NCI-H1092 (cell line): Measurements from ENCODE around the gene ENTR1.

ENCODE experiments used
- DNase-seq: peaks from one replicate; lab custom pipeline; 2025; lab: John Stamatoyannopoulos, UW

Gene ENTR1

DNA sequence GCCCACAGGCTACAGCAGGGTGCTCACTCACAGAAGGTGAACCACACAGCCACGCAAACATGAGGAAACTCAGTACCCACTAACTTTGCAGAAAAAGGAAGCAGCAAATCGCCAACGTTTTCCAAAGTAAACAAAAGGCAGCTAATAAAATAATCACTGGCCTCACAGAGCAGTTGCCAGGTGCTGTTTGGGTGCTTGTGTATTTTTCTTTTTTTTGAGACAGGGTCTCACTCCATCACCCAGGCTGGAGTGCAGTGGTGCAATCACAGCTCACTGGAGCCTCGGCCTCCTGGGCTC lies 14.2 kb downstream of the ENTR1 start:
- no peak for DNase-seq

DNA sequence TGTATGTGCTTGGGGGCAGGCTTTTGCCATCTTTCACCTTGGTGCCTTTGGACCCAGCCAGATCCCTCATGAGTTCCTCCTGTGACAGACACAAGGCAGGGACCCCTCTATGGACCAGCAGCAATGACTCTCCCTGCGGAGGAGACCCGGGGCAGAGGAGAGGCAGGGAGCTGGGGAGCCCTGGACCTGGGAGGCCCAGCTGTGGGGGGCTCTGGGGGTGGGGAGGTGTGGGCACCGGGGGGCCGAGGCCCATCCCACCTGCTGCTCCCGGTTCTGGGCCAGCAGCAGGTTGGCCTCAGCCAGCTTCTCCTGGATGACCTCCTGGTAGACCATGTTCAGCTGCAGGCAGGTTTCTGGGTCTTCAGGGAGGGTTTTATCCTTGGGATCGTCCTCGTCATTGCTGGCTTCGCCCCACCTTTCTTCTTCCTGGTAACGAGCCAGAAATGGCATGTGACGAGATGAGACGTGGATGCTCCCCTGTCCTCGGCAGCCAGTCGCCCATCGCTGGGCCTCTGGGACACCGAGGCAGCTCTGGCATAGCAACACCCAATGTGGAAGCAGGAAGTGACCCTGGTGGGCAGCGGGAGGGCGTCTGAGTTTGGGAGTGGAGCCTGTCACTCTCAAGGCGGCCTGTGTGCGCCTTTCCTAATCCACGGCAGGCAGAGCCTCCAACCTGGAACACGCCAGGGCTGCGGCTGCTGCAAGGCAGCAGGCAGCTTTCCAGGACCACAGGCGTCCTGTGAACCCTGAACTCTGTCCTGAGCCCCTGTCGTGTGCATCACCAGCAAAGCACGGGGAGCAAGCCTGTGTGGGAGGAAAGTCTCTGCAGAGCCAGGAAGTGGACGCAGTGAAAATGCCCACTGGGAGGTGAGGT lies 14.8 kb downstream of the ENTR1 start:
- DNase-seq, result no peak

DNA sequence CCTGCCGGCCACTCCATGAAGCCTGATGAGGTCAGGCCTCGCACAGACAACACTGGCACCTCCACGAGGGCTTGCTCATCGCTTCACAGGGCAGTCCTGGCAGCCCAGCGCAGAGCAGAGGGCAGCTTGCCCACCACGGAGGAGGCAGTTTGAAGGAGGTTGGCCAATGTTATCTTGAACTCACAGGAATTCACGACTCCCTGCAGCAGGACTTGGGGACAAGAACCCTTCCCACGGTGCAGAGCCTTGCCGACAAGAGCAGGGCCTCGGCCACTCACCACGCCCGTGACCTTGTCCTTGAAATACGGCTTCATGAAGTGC lies 15.4 kb downstream of the ENTR1 start:
- no peak for DNase-seq

DNA sequence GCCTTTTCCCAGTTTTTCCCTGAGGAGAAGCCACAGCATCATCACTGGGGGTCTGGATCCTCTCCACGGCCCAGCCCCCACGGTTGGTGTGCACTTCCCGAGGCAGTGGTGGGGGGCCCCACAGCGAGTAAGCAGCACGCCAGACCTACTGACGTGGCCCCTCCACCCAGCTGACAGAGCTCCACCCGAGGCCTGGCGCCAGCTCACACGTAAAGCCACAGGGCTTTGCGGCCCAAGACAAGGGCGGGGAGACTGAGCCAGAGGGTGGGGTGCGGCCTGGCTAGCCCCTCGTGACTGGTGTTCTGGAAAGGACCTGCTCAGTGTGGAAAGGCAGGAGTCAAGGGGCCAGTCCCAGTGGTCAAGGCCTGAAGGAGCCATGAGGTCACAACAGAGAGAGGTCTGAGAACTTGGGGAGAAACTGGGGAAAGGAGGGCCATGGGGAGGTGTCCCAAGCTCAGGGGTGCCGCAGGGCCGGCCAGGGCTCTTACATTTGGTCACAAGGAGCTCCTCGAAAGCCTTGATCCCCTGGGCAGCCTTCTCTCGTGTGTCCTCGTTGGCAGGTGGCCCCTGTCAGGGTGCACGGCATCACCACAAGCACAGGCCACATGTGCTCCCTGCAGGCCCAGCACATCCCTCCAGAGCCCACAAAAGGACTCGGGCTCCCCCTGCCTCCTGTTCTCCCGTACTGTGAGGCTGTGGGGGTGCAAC lies 15.9 kb downstream of the ENTR1 start:
- DNase-seq, result no peak

DNA sequence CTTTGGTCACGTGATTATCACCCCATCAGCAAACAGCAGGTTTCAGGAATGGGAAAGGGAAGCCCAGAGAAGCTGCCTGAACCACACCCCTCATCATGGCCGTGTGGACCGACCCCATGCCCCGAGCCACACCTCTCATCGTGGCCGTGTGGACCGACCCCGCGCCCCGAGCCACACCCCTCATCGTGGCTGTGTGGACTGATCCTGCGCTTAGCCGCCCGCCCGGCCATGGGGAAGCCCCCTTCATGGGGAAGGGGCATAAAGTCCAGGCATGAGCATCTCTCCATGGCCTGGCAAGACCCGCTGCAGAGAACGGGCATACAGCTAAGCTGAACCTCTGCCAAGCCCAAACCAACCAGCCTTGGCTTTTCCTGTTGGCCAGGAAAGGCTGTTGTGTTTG lies 16.9 kb downstream of the ENTR1 start:
- no peak for DNase-seq

- no peak for DNase-seq
Observed at GRCh38 chr9:136392538-136393449, 17.6 kb downstream of the ENTR1 start.

DNA sequence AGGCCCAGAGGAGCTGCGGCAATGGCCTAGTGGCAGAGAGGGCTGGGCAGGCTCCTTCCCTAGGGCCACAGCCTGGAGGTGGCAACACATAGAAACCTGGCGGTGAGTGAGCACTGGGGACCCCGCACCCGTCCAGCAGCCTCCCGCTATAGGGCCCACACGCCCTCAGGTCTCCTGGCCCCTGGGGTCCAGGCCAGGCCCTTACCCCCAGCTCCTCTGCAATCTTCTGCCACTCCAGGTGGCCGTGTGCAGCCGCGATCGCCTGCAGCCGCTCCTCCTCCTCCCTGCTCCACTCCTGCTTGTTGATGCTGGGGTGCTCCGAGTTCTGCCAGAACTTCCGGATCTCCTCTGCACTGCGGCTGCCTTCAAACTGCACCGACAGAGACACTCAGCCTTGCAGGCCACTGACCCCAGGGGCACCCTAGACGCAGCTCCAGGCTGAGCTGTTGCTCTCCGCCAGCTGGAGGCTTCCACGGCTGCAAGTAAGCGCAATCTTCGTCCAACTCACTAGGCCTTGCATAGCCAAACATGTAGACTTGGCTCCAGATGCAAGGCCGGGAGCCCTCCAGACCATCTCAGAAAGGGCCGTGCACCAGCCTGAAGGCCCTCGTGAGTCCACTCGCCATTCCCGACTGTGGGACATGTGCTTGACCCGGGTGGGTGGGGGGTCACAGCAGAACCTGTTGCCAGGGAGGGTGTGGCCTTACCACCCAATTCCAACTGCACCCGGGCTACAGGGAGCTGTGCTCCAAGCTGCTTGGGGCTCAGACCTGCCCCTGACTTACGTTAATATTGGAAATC lies 18.5 kb downstream of the ENTR1 start:
- no peak for DNase-seq

GRCh38 chr9:136389396-136389795 lies 21.0 kb downstream of the ENTR1 start:
- no peak for DNase-seq

DNA sequence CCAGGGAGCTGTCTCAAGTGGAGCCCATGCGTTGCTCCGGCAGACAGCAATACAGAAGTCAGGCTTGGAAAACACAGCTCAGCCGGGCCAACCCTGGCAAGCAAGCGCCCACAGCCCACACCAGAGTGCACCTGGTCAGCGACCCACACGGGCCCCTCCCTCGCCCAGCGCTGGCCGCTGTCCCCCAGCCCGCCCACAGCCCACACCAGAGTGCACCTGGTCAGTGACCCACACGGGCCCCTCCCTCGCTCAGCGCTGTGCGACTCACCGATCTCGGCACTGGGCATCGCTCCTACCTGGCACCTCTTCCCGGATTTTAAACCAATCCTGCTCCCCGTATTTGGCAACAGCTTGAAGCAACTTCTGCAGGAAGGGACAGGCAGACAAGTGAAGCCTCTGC lies 23.2 kb downstream of the ENTR1 start:
- DNase-seq, result no peak

GRCh38 chr9:136386018-136386417 lies 24.4 kb downstream of the ENTR1 start:
- DNase-seq, result no peak

GRCh38 chr9:136385015-136385414 lies 25.4 kb downstream of the ENTR1 start:
- DNase-seq, result no peak

- no peak for DNase-seq
Observed at GRCh38 chr9:136383436-136383835, 27.0 kb downstream of the ENTR1 start.

- no peak for DNase-seq
Observed at GRCh38 chr9:136381966-136382513, 28.4 kb downstream of the ENTR1 start.

DNA sequence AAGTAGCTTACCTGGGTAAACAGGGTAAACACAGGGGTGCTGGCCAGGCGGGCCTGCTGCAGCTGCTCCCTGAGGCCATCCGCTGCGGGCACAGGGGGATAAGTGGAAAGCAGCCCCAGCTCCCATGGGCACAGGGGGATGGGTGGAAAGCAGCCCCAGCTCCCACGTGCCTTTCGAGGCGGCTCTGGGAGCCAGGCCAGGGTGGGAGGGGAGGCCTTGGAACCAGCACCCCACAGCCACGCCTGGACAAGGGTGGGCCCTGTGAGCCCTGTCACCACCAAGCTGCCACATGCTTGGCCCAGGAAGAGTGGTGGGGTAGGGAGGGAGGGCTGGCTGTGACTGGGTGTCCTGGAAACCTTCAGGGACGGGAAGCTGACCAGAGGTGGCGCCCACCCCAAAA lies 29.1 kb downstream of the ENTR1 start:
- no peak for DNase-seq

- no peak for DNase-seq
Observed at GRCh38 chr9:136380381-136380780, 30.0 kb downstream of the ENTR1 start.

DNA sequence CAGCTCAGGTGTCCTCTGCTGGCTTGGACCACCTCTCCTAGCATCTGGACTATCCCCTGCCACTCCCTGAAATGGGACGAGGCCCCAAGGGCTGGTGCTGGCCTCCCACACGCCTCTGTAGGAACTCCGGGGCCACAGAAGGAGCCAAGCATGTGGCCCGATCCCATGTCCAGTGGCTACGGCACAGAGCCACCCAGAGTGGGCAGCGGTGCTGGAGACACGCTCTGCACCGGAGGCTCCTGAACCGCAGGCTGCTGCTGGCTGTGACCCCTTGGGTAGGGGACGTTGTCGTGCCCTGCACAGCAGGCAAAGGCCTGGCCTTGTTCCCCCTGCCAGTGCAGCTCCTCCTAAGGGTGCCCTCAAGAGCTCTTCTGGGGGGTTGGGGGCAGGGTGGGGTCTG lies 30.5 kb downstream of the ENTR1 start:
- DNase-seq, result no peak

- DNase-seq, result no peak
Observed at GRCh38 chr9:136379401-136379800, 31.0 kb downstream of the ENTR1 start.

DNA sequence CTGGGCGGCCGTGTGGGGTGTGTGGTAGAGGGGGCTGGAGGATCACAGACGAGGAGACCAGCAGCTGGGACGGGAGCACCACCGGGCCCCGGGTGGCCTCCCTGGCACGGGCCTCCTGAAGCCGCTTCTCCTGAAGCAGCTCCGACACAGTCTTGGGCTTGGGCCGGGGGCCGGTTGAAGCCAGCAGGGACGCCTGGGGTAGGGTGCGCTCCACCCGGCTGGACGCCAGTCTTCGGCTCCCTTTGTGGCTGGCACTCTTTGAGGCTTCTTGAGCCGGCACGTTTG lies 31.5 kb downstream of the ENTR1 start:
- DNase-seq, result no peak

DNA sequence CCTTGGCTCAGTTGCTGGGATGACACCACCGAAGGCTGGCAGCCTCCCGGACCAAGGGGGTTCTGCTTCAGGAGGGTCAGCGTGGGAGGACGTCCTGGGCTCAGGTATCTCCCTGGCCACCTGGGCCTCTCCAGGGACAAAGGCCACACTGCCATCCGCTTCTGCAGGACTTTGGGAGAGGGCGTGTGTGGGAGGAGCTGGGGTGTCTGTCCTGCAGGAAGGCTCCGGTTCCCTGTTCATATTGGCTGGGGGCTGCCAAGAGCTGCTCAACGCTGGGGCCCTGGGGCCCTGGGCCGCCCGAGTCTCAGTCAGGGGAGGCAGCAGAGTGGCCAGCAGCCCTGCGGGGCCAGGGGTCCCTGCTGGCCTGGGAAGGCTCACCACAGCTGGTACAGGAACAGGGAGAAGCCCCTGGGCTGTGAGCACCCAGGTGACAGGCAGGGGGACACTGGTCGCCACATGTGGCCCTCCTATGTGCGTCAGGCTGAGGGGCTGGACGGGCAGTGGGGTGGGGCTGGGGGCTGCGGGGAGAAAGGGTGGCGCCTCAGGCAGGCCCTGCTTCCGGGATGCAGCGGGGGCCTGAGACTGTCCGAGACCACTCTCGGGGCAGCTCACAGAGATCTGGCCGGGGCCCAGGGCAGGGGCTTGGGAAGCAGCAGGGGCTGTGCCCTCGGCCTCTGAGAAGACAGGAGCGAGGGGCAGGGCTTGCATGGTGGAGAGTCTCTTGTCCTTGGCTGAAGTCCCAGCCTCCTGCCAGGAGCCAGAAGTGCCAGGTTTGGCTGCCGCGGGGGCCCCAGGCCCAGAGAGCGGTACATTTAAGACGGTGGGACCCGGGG lies 32.0 kb downstream of the ENTR1 start:
- no peak for DNase-seq

DNA sequence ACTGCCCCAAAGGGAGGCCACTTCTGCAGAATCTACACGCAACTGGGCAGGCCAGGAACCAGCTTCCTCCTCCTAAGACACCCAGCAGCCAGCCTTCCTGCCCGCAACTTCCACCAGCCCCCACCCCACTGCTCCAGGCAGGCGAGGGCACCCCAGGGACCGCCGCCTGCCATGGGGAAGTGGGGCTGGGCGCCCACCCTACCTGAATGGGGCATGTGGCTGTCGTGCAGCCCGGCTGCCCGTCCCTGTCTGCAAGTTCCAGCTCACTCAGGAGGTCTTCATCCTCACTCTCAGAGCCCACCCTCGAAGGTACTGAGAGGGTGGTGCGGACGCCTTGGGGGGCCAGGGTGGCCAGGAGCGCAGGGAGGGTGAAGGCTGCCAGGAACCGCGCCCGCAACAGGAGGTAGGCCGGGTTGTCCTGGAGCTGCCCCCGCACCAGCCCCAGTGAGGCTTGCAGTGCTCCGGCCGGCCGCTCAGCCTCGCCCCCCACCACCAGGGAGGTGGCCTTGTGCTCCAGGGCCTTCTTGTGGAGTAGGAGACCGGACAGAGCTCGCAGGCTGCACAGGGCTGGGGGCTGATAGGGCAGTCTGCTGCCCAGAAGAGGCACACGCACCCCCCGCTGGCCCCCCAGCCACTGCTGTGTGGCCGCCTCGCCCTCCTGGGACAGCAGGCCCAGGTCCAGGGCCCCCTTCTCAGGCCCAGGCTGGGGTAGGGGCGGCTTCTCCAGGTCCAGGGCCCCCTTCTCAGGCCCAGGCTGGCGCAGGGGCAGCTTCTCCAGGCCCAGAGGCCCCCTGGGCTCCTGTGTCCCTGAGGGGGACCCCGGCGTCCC lies 32.9 kb downstream of the ENTR1 start:
- no peak for DNase-seq
